ENCODE data around the gene ARHGEF9.
A peak's percentile ranks its signal among the peaks of the same experiment; 100 is the strongest.
"Not testable (repeated sequence)": the region's sequence is repeated elsewhere in the genome, so short reads cannot be mapped to it uniquely, and the experiment has no call there.

ARHGEF9 gene

DNA sequence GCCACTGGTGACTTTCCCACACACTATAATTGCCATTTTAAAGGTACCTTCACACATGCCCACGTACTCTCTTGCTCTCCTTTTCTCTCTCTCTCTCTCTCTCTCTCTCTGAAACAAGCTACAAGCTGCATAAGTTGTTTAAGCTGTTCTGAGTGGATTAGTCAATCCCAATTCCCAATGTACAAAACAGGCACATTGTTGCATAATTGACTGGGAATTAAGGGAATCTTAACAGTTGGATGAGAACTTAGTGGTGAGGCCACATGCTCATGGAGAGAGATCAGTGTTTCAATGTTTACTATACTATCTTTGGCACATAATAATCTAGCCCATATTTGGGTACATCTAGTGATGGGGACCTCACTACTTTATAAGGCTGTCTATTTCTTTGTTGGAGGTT lies 123.3 kb downstream of the ARHGEF9 start:
- DNase-seq (ENCODE audit: low read depth) = peak; percentile 15

- DNase-seq (ENCODE audit: low read depth) = no peak
Measured at GRCh38 chrX:63658920-63659319, 126.1 kb downstream of the ARHGEF9 start.

DNA sequence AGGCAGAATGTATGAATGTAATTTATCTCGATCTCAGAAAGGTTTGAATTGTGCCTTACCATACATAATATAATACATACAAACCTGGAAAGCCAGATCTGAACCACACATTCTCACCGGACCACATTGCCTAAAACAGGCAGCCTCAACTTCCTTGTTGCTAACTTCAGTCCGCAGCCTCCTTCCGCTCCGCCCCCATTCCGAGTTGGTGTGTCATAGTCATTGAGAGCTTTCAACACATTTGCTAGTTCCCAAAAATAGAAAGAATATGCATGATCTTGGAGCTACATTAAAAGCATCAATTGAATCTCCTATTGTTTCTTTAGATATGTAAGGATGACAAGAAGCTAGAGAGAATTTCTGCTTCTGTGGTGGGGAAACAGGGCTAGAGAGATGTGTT lies 127.2 kb downstream of the ARHGEF9 start:
- DNase-seq (ENCODE audit: low read depth) = peak; percentile 76

- peak; percentile 77 for DNase-seq (ENCODE audit: low read depth)
Measured at GRCh38 chrX:63656871-63657580, 128.0 kb downstream of the ARHGEF9 start.

- DNase-seq (ENCODE audit: low read depth) = no peak
Measured at GRCh38 chrX:63652086-63652765, 132.8 kb downstream of the ARHGEF9 start.

DNA sequence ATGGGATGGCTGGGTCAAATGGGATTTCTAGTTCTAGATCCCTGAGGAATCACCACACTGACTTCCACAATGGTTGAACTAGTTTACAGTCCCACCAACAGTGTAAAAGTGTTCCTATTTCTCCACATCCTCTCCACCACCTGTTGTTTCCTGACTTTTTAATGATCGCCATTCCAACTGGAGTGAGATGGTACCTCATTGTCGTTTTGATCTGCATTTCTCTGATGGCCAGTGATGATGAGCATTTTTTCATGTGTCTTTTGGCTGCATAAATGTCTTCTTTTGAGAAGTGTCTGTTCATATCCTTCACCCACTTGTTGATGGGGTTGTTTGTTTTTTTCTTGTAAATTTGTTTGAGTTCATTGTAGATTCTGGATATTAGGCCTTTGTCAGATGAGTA lies 139.3 kb downstream of the ARHGEF9 start:
- DNase-seq (ENCODE audit: low read depth) = not testable (repeated sequence)

GRCh38 chrX:63635750-63636149 lies 149.3 kb downstream of the ARHGEF9 start:
- DNase-seq (ENCODE audit: low read depth) = no peak

DNA sequence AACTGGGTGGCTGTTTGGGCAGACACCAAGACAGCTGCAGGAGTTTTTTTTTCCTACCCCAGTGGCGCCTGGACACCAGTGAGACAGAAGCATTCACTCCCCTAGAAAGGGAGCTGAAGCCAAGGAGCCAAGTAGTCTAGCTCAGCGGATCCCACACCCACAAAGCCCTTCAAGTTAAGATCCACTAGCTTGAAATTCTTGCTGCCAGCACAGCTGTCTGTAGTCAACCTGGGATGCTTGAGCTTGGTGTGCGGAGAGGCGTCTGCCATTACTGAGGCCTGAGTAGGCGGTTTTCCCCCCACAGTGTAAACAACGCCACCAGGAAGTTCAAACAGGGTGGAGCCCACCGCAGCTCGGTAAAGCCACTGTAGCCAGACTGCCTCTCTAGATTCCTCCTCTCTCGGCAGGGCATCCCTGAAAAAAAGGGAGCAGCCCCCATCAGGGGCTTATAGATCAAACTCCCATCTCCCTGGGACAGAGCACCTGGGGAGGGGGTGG lies 171.4 kb downstream of the ARHGEF9 start:
- no peak for DNase-seq (ENCODE audit: low read depth)

- DNase-seq (ENCODE audit: low read depth) = no peak
Measured at GRCh38 chrX:63585936-63586335, 199.1 kb downstream of the ARHGEF9 start.

Measured in amniotic epithelial cell (primary cell).